GM21515 (cell line): ENCODE results near the gene PDCD11.

Experiments used
- ATAC-seq: cut with Tn5 transposase; IDR thresholded peaks from one replicate; pipeline ENCODE4 v1.9.1; 2021; ENCODE audit not compliant: unreplicated experiment

The PDCD11 gene

GRCh38 chr10:103449208-103450144, 53.0 kb downstream of the PDCD11 start:
- no peak for ATAC-seq

- no peak for ATAC-seq
These were observed 53.8 kb downstream of the PDCD11 start for GRCh38 chr10:103450201-103450695.

GRCh38 chr10:103451091-103451813, 54.8 kb downstream of the PDCD11 start:
- no peak for ATAC-seq

- ATAC-seq, result peak; percentile 71
These were observed 55.5 kb downstream of the PDCD11 start, which contains the start of gene CALHM2 for GRCh38 chr10:103451831-103452505. Gene CALHM2, minus strand, starts transcription at chr10:103452370. Its CDS starts 2,429 bp downstream, at chr10:103449941.

- ATAC-seq, result no peak
These were observed 56.2 kb downstream of the PDCD11 start for GRCh38 chr10:103452506-103453230.

- no peak for ATAC-seq
These were observed 57.6 kb downstream of the PDCD11 start for GRCh38 chr10:103454026-103454425.

GRCh38 chr10:103455235-103455634, 58.8 kb downstream of the PDCD11 start:
- no peak for ATAC-seq

- no peak for ATAC-seq
These were observed 59.7 kb downstream of the PDCD11 start for GRCh38 chr10:103456074-103456660.

- ATAC-seq, result no peak
These were observed 60.8 kb downstream of the PDCD11 start for GRCh38 chr10:103457176-103457712.

- no peak for ATAC-seq
These were observed 61.6 kb downstream of the PDCD11 start for GRCh38 chr10:103457896-103458583.

- ATAC-seq, result no peak
These were observed 62.3 kb downstream of the PDCD11 start, which contains the start of gene CALHM1 for GRCh38 chr10:103458720-103459119. Gene CALHM1, minus strand, starts transcription at chr10:103458900. Its CDS starts 149 bp downstream, at chr10:103458751.

- no peak for ATAC-seq
These were observed 63.2 kb downstream of the PDCD11 start for GRCh38 chr10:103459615-103460014.

GRCh38 chr10:103463499-103463898, 67.1 kb downstream of the PDCD11 start:
- no peak for ATAC-seq

- no peak for ATAC-seq
These were observed 69.2 kb downstream of the PDCD11 start for GRCh38 chr10:103465411-103466179.

GRCh38 chr10:103466734-103467133, 70.3 kb downstream of the PDCD11 start:
- ATAC-seq, result no peak

GRCh38 chr10:103467406-103467805, 71.0 kb downstream of the PDCD11 start:
- ATAC-seq, result no peak

- no peak for ATAC-seq
These were observed 72.8 kb downstream of the PDCD11 start for GRCh38 chr10:103469201-103469600.
